WTC11 (cell line): Measurements from ENCODE around the gene HOXA9. TPM values are rescaled to one million over a fixed set of nuclear protein-coding genes. Genes with fewer than 3 reads are reported as not detected.

ENCODE experiments used
- ATAC-seq: fragments of 200-7000 bp; cut with Tn5 transposase; 2 replicates; pipeline ENCODE4 v1.10.0; 2021; ENCODE audit warnings: mild to moderate bottlenecking, moderate library complexity
- CTCF ChIA-PET: fragments of 300-600 bp; sonication (Branson Sonifier 250); formaldehyde crosslinking; loops from one replicate; lab custom pipeline; 2021; ENCODE audit warnings: antibody characterized with exemption; lab: Charles Lee
- POLR2A ChIA-PET: fragments of 350-600 bp; sonication (Branson Sonifier 250); formaldehyde crosslinking; loops from one replicate; lab custom pipeline; 2021; ENCODE audit warnings: antibody characterized with exemption; lab: Charles Lee
- DNase-seq: peaks from one replicate; pipeline ENCODE4 v3.0.0; 2021; ENCODE audit warnings: low spot score
- H3K27ac Mint-ChIP-seq: 2 replicates; pipeline ENCODE4 v1.8.0; 2021; ENCODE audit warnings: mixed read lengths
- H3K27me3 Mint-ChIP-seq: 2 replicates; pipeline ENCODE4 v1.8.0; 2021; ENCODE audit warnings: low read depth, mild to moderate bottlenecking, moderate library complexity, mixed read lengths
- H3K36me3 Mint-ChIP-seq: 2 replicates; pipeline ENCODE4 v1.8.0; 2021; ENCODE audit warnings: mixed read lengths
- H3K4me1 Mint-ChIP-seq: 2 replicates; pipeline ENCODE4 v1.8.0; 2022; ENCODE audit warnings: mixed read lengths
- H3K4me3 Mint-ChIP-seq: 2 replicates; pipeline ENCODE4 v1.8.0; 2021; ENCODE audit warnings: mild to moderate bottlenecking, moderate library complexity, mixed read lengths
- H3K9me3 Mint-ChIP-seq: 2 replicates; pipeline ENCODE4 v1.8.0; 2021; ENCODE audit warnings: mixed read lengths
- ATF1 ChIP-seq: sonication (generic); formaldehyde crosslinking; IDR thresholded peaks from 2 replicates; pipeline ENCODE4 v1.8.1; 2023; ENCODE audit warnings: mild to moderate bottlenecking, moderate library complexity, missing genetic modification reagents
- CREB1 ChIP-seq: sonication (generic); formaldehyde crosslinking; IDR thresholded peaks from 2 replicates; pipeline ENCODE4 v1.8.0; 2023; ENCODE audit warnings: mild to moderate bottlenecking, missing genetic modification reagents
- ETV6 ChIP-seq: sonication (generic); formaldehyde crosslinking; IDR thresholded peaks from 2 replicates; pipeline ENCODE4 v1.8.1; 2022; ENCODE audit warnings: mild to moderate bottlenecking, missing genetic modification reagents
- GTF2I ChIP-seq: fragments of 250-450 bp; sonication (Bioruptor Pico); conservative IDR thresholded peaks from 2 replicates; pipeline ENCODE4 v1.4.0; 2021; ENCODE audit warnings: mild to moderate bottlenecking
- JUN ChIP-seq: sonication (generic); formaldehyde crosslinking; IDR thresholded peaks from 2 replicates; pipeline ENCODE4 v1.8.0; 2023; ENCODE audit warnings: mild to moderate bottlenecking, missing genetic modification reagents
- NR3C1 ChIP-seq: sonication (generic); formaldehyde crosslinking; conservative IDR thresholded peaks from 2 replicates; pipeline ENCODE4 v1.8.1; 2023; ENCODE audit warnings: low read depth, mild to moderate bottlenecking, missing genetic modification reagents
- RORB ChIP-seq: fragments of 250-450 bp; sonication (Bioruptor Pico); IDR thresholded peaks from 2 replicates; pipeline ENCODE4 v1.9.0; 2021; ENCODE audit warnings: mild to moderate bottlenecking
- SOX15 ChIP-seq: fragments of 250-450 bp; sonication (Bioruptor Pico); IDR thresholded peaks from 2 replicates; pipeline ENCODE4 v1.9.0; 2021; ENCODE audit warnings: mild to moderate bottlenecking
- ZNF219 ChIP-seq: sonication (generic); formaldehyde crosslinking; IDR thresholded peaks from 2 replicates; pipeline ENCODE4 v1.8.0; 2023; ENCODE audit warnings: missing genetic modification reagents, mild to moderate bottlenecking, borderline replicate concordance
- ZNF232 ChIP-seq: sonication (generic); formaldehyde crosslinking; IDR thresholded peaks from 2 replicates; pipeline ENCODE4 v1.8.0; 2022; ENCODE audit warnings: mild to moderate bottlenecking, missing genetic modification reagents
- ZNF317 ChIP-seq: sonication (generic); formaldehyde crosslinking; IDR thresholded peaks from 2 replicates; pipeline ENCODE4 v1.8.1; 2023; ENCODE audit warnings: low read depth, mild to moderate bottlenecking, moderate library complexity, missing genetic modification reagents, borderline replicate concordance
- ZNF396 ChIP-seq: fragments of 250-450 bp; sonication (Bioruptor Pico); IDR thresholded peaks from 2 replicates; pipeline ENCODE4 v1.8.0; 2021; ENCODE audit warnings: mild to moderate bottlenecking, moderate library complexity, borderline replicate concordance
- ZNF416 ChIP-seq: fragments of 250-450 bp; sonication (Bioruptor Pico); IDR thresholded peaks from 2 replicates; pipeline ENCODE4 v1.9.0; 2021; ENCODE audit warnings: mild to moderate bottlenecking, inconsistent platforms
- total RNA-seq: library from RNA; stranded (reverse); gene quantifications from 3 replicates; pipeline ENCODE4 v1.2.3, GENCODE V29; 2021
- TF ChIP-seq, protein P1 (sequence below): fragments of 250-450 bp; sonication (Bioruptor Pico); IDR thresholded peaks from 2 replicates; pipeline ENCODE4 v1.9.0; 2021; ENCODE audit warnings: moderate library complexity, mild to moderate bottlenecking, inconsistent platforms, borderline replicate concordance
- TF ChIP-seq, protein P2 (sequence below): sonication (generic); formaldehyde crosslinking; IDR thresholded peaks from 2 replicates; pipeline ENCODE4 v1.8.1; 2023; ENCODE audit warnings: mild to moderate bottlenecking, missing genetic modification reagents
- TF ChIP-seq, protein P3 (sequence below): sonication (generic); formaldehyde crosslinking; IDR thresholded peaks from 2 replicates; pipeline ENCODE4 v1.8.0; 2023; ENCODE audit warnings: missing genetic modification reagents, mild to moderate bottlenecking, borderline replicate concordance
- TF ChIP-seq, protein P4 (sequence below): sonication (generic); formaldehyde crosslinking; conservative IDR thresholded peaks from 2 replicates; pipeline ENCODE4 v1.8.1; 2023; ENCODE audit warnings: mild to moderate bottlenecking, low read depth, missing genetic modification reagents, moderate library complexity

Gene HOXA9
- total RNA-seq, 1 experiment from 2014 or later, result not detected

DNA sequence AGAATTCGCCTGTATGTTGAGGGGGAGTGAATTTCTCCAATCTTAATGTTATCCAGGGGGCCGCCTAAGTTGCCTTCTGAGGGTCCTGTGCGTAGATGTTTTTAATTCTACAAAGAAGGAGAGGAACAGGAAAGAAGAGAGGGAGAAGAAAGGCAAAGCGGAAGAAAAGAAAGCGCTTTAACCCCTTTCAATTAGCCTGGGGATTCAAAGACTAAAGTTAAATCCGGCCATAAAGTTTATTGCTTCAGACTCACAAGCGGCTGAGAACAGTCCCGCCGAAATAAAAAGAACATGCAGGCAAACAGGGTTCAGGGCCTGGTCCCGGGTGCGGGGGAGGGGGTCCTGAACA is 26.4 kb downstream of the HOXA9 start:
- H3K36me3 Mint-ChIP-seq, result no peaks in the 10 kb centered on the region; the same call in 1 of the 2 replicates
- H3K4me3 Mint-ChIP-seq, result peak overlapping the region; percentile 35; the same call in 1 of the 2 replicates
- H3K4me1 Mint-ChIP-seq, result peaks cover 21% of the 10 kb centered on the region
- POLR2A ChIA-PET, result no interaction called here
- no peak for ATAC-seq
- no peak for DNase-seq
- TF ChIP-seq ZNF416 (CRISPR knock-in tag) (no peak), JUN (CRISPR knock-in tag) (no peak), ETV6 (no peak), GTF2I (no peak), ZNF317 (no peak)
- TF ChIP-seq, protein P1, sequence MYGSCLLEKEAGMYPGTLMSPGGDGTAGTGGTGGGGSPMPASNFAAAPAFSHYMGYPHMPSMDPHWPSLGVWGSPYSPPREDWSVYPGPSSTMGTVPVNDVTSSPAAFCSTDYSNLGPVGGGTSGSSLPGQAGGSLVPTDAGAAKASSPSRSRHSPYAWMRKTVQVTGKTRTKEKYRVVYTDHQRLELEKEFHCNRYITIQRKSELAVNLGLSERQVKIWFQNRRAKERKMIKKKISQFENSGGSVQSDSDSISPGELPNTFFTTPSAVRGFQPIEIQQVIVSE (CRISPR knock-in tag), result no peak
- H3K27ac Mint-ChIP-seq, result no peak overlapping the region
- CTCF ChIA-PET, result interaction anchor here (0.6 kb wide), 1 partner anchor 101 kb away, joined by 3 read pairs; no protein-coding TSS in a partner anchor
- peaks cover 100% of the 10 kb centered on the region for H3K27me3 Mint-ChIP-seq
- H3K9me3 Mint-ChIP-seq, result no peaks in the 10 kb centered on the region

DNA sequence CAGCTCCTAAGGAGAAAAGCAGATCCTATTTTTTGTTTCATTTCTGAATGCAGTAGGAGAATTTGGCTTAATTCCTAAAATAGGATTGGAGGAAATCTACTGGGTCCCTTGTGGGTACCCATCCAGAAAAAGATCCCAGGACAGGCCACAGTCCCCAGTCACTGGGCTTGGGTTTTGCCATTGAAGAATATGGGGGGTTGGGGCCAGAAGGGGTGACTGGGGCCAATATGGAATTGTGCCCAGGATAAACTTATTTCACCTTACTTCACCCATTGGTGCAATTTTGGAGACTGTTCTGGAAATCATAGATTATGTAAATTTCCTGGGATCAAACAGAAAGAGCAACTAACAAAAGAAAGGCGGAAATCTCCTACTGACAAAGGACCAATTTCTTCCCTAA is 26.9 kb downstream of the HOXA9 start:
- DNase-seq (no peak), ATAC-seq (no peak)
- H3K4me3 Mint-ChIP-seq, result no peak overlapping the region
- TF ChIP-seq, protein P2, sequence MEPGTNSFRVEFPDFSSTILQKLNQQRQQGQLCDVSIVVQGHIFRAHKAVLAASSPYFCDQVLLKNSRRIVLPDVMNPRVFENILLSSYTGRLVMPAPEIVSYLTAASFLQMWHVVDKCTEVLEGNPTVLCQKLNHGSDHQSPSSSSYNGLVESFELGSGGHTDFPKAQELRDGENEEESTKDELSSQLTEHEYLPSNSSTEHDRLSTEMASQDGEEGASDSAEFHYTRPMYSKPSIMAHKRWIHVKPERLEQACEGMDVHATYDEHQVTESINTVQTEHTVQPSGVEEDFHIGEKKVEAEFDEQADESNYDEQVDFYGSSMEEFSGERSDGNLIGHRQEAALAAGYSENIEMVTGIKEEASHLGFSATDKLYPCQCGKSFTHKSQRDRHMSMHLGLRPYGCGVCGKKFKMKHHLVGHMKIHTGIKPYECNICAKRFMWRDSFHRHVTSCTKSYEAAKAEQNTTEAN (CRISPR knock-in tag), result no peak
- TF ChIP-seq SOX15 (CRISPR knock-in tag) (no peak), ZNF232 (no peak), ZNF219 (CRISPR knock-in tag) (no peak), ZNF317 (no peak), RORB (CRISPR knock-in tag) (no peak), ATF1 (CRISPR knock-in tag) (no peak), CREB1 (CRISPR knock-in tag) (no peak), NR3C1 (CRISPR knock-in tag) (no peak), ZNF396 (CRISPR knock-in tag) (no peak)
- TF ChIP-seq, protein P3, sequence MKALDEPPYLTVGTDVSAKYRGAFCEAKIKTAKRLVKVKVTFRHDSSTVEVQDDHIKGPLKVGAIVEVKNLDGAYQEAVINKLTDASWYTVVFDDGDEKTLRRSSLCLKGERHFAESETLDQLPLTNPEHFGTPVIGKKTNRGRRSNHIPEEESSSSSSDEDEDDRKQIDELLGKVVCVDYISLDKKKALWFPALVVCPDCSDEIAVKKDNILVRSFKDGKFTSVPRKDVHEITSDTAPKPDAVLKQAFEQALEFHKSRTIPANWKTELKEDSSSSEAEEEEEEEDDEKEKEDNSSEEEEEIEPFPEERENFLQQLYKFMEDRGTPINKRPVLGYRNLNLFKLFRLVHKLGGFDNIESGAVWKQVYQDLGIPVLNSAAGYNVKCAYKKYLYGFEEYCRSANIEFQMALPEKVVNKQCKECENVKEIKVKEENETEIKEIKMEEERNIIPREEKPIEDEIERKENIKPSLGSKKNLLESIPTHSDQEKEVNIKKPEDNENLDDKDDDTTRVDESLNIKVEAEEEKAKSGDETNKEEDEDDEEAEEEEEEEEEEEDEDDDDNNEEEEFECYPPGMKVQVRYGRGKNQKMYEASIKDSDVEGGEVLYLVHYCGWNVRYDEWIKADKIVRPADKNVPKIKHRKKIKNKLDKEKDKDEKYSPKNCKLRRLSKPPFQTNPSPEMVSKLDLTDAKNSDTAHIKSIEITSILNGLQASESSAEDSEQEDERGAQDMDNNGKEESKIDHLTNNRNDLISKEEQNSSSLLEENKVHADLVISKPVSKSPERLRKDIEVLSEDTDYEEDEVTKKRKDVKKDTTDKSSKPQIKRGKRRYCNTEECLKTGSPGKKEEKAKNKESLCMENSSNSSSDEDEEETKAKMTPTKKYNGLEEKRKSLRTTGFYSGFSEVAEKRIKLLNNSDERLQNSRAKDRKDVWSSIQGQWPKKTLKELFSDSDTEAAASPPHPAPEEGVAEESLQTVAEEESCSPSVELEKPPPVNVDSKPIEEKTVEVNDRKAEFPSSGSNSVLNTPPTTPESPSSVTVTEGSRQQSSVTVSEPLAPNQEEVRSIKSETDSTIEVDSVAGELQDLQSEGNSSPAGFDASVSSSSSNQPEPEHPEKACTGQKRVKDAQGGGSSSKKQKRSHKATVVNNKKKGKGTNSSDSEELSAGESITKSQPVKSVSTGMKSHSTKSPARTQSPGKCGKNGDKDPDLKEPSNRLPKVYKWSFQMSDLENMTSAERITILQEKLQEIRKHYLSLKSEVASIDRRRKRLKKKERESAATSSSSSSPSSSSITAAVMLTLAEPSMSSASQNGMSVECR (CRISPR knock-in tag), result no peak
- TF ChIP-seq, protein P4, sequence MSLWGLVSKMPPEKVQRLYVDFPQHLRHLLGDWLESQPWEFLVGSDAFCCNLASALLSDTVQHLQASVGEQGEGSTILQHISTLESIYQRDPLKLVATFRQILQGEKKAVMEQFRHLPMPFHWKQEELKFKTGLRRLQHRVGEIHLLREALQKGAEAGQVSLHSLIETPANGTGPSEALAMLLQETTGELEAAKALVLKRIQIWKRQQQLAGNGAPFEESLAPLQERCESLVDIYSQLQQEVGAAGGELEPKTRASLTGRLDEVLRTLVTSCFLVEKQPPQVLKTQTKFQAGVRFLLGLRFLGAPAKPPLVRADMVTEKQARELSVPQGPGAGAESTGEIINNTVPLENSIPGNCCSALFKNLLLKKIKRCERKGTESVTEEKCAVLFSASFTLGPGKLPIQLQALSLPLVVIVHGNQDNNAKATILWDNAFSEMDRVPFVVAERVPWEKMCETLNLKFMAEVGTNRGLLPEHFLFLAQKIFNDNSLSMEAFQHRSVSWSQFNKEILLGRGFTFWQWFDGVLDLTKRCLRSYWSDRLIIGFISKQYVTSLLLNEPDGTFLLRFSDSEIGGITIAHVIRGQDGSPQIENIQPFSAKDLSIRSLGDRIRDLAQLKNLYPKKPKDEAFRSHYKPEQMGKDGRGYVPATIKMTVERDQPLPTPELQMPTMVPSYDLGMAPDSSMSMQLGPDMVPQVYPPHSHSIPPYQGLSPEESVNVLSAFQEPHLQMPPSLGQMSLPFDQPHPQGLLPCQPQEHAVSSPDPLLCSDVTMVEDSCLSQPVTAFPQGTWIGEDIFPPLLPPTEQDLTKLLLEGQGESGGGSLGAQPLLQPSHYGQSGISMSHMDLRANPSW, result no peak
- CTCF ChIA-PET, result no interaction called here
- H3K27ac Mint-ChIP-seq, result no peak overlapping the region
- peaks cover 100% of the 10 kb centered on the region for H3K27me3 Mint-ChIP-seq
- peaks cover 19% of the 10 kb centered on the region for H3K4me1 Mint-ChIP-seq
- H3K9me3 Mint-ChIP-seq, result no peaks in the 10 kb centered on the region
- H3K36me3 Mint-ChIP-seq, result no peaks in the 10 kb centered on the region; the same call in 1 of the 2 replicates
- POLR2A ChIA-PET, result no interaction called here
